Stimulated activated CD8-positive, alpha-beta memory T cell treated with anti-CD3 and anti-CD28 coated beads, Interleukin-12 subunit alpha, Interleukin-12 subunit beta, amount 100 ng/mL, for 1 hour (primary cell): ENCODE measurements around the gene CANT1.

Source experiments
- DNase-seq: peaks from one replicate; pipeline ENCODE4 v3.0.0-alpha.2; 2020; ENCODE audit warnings: low read depth

Gene CANT1

DNA sequence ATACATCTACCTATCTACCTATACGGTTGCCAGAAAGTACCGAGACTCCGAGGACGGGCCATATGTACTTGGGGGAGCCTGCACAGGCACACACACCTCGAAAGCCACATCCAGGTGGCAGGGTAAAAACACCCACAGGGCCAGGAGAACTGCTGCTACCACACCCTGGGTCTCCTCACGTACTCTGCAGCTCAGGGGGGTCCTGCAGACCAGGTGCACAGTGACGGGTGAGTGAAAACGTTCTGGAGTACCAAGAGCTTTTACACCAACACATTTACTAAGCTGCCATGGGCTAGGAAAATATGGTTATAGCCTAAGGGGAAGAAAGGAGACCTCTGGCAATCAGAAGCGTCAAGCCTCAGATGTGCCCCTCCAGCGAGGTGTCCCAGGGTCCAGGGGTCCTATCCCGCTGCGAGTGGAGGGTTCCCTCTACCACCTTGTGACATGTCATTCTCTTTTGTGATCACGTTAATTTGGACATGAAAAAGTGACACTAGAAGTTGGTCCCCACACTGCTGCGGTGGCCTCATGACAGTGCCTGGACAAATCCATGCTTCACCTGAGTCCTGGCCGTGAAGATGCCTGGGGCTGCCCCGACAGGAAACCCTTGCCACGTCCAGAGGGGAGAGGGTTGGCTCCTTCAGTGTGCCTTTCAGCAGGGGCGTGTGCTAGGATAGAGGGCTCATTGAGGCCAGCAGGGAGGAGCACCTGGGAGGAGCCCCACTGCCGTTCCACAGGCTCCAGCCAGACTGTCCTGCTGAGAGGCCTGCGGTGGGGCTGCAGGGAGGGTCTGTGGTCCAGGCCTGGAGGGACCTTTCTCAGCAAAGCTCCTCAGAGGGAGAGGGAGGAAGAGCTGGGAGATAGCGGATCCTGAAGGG is 1.8 kb downstream of the CANT1 start:
- no peak for DNase-seq

DNA sequence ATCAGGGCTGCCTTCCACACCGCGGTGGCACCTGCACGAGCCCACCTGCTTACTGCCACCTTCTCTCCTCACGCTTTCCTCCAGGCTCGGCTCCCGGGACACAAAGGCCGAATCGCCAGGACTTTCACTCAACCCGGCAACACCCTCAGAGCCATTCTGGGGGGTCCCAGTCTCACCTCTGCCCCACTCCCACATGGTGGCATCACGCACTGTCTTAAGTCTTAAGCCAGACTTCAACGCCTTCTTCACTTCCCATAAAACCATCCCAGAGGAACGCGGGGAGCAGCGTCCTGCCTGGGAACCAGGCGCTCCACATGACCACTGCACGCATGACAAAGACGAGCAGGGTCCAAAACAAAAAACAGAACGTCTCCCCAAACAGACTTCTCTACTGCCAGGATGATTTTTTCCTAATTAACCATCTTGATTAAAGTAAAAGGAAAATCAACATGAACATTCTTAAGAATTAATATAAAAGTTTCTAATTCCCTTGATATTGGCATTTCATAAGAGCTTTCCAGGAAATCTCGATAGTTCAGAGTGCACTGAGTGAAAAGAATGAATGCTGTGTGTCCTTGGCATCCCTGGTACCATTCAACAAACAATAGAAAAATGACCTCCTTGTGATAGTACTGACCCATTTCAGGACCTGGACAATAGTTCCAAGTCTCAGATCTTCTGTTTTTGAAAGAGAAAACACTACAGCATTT is 2.6 kb downstream of the CANT1 start:
- no peak for DNase-seq

DNA sequence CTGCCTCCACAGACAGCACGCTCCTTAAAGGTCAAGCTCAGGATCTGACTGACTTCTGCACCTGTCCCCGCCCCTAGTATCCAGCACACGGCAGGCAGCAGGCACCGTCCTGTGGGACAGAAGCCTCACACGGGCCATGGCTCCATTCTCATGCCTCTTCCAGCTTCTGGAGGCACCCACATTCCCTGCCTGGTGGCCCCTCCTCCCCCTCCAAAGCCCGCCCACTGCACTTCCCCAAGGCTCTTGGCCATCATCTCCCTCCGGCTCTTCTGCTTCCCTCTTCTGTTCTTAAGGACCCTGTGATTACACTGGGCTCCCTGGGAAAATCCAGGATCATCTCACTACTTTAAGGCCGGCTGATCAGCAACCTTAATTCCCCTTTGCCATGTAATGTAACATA is 3.5 kb downstream of the CANT1 start:
- DNase-seq, result no peak

DNA sequence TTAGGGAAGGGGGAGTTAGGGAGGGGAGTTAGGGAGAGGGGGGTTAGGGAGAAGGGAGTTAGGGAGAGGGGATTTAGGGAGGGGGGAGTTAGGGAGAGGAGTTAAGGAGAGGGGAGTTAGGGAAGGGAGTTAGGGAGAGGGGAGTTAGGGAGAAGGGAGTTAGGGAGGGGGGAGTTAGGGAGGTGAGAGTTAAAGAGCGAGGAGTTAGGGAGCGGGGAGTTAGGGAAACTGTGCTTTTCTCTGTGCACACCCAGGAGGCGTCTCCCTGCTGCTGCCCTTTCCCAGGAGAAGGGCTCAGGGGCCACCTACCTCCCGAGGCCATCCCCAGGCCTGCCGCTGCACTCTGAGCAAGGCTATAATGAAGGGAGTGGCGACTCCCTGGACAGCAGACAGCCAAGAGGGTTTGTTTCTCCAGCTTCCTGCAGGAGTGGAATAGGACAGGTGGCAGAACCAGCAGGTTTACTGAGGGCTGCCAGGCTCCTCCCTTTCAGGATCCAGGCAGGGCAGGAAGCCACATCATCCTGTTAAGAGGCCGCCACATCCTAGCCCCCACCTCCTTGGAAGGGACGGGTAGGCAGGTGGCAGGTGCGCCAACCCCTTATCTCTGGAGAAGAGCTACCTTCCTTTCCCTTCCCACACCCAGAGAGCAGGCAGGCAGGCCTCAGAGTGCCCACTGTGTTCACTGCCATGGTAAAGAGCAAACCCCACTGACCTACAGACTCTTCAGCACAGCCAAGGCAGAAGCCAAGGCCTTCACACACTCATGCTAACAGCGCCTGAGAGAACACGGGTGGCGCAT is 4.3 kb downstream of the CANT1 start:
- no peak for DNase-seq

DNA sequence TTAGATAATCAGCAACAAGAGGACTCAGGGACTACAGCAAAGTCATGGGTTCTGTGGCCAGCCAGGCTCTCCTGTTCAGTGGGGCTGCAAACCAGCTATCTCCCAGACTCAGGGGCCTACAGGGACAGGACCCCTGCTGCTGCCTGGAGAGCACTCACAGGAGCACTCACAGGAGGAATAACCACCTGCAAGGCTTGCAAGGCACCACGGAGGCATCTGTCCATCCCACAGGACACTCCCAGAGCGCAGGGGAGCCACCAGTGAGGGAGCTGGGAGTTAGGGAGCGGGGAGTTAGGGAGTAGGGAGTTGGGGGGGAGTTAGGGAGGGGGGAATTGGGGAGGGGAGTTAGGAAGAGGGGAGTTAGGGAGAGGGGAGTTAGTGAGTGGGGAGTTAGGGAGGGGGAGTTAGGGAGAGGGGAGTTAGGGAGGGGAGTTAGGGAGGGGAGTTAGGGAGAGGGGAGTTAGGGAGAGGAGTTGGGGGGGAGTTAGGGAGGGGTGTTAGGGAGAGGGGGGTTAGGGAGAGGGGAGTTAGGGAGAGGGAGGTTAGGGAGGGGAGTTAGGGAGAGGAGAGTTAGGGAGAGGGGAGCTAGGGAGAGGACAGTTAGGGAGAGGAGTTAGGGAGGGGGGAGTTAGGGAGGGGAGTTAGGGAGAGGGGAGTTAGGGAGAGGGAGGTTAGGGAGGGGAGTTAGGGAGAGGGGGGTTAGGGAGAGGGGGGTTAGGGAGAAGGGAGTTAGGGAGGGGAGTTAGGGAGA is 5.7 kb downstream of the CANT1 start:
- DNase-seq, result no peak

DNA sequence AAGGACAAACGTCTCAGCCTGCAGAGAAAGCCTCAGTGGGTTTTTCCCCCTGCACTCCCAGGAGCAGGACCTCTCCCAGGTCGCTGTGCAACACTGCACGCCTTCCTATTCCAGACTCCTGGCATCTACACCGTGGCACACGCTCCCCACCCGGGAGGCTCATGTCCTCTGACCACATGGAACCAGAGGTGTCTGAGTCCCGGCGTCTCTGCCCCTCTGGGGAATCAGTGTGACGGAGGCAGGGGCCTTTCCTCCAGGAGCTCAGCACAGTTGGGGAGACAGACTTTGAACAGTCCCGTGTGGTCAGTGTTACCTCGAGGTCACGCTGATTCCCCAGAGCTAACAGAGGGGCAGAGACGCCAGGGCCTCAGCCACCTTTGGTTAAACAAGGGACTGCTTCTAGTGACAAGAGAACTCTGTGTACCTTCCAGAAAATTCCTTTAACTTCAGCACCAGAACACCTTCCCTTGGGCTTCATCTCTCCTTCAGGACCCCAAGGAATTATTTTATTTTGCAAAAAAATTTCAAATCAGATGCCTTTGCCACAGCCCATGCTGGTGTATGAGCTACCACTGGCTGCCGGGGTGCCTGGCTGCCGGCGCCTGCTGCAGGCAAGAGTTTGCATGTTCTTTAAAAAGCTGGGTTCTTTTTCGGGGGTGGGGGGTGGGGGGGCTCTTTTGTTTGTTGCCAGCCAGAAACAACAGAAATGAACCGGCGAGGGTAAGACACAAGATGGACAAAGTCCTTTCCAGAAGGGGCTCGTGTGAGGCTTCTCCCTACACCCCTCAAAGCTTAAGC is 6.6 kb downstream of the CANT1 start:
- DNase-seq, result no peak

DNA sequence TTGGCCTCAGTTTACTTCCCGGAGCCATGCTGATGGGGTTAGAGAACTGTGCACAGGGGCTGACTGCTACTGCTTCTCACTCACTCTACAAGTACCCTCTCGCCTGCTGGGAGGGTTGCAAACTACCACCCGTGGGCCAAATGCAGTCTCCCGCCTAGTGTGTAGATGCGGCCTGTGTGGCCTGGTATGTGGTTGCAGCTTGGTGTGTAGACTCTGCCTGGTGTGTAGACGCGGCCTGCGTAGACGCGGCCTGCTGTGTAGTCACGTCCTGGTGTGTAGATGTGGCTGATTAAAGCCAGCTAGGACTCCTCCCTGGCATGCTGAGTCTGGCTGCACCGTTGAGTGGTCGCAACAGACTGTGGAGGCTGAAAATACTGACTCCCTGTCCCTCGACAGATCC is 7.3 kb downstream of the CANT1 start:
- no peak for DNase-seq

DNA sequence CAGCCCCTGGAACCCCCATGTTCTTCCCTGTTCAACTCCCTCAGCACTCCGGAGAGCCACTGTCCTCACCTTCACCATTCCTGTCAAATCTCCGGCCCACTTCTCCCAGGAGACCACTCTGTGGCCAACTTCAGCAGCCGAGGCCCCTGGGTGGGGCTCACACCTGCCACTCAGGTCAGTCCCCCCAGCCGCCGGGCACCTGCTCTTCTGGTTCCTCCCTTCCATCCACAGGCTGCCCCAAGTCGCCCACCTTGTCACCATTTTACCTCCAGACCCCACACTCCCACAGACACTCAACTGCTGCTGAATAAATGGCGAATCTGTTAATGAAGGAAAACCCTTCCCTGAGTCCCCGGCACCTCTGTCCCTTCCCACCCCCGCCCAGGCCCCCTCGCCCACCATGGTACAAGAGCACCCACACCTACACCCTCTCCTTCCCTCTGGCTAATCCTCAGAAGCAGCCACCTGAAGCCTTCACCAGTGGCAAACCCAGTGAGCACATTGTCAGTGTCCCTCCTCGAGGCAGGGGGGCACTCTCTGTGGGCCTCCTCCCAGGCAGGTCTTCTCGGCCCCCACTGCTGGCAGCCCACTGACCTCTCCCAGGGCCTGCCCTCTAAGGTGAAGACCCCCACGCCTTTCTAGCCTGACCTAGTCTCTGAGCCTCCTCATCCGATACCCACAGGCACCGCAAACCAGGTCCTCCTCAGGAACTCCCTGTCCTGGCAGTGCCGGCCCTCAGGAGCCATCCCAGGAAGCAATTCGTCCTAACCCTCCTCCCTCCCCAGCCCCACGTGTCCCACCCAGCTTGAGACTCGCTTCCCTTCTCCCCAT is 8.2 kb downstream of the CANT1 start:
- DNase-seq, result no peak

DNA sequence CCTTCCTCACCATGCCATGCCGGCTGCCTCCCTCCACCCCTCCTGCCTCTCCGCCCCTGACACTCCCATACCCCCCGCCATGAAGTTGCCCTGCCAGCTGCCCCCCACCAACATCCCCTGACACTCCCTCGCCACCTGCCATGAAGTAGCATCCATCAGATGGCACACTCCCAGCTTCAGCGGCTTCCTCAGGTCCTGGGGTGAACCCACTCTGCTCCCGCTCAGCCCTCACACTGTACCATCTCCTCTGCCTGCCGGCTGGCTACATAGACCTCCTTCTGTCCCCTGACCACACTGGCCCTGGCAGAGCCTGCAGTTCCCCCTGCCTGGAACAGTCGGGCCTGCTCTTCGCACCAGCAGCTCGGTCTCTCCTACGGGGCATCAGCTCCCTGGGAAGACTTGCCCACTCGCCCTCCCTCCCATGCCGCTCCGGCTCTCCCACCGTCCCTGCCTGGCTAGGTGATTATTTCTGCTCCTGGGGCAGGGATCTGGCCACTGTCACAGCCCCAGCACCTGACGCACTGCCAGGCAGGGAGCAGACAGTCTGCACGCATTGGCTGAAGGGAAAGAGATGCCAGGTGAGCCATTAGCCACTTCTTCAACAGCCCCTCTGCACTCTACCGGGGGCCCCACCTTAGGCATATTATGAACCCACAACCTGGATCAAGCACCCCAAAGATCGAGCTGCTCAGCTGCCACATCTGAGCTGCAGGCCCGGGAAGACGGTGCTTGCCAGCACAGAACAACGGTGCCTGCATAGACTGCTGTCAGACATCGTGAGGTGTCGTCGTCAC is 9.0 kb downstream of the CANT1 start:
- DNase-seq, result no peak

DNA sequence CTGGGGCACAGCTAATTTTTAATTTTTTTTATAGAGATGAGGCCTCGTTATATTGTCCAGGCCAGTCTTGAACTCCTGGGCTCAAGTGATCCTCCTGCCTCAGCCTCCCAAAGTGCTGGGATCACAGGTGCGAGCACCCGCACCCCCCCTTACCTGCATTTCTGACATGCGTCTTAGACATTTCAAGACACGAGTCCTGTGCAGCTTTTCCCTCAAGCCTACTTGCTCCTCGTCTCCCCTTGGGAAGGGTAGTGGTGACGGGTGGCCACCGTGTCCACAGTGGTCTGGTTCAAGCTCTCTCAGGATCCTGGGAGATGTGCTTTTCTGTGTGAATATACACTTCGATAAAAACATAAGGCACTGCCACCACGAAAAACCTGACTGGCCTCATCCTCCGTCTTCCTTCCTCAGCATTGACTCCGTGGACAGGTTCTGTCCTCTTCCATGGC is 9.6 kb downstream of the CANT1 start:
- no peak for DNase-seq

DNA sequence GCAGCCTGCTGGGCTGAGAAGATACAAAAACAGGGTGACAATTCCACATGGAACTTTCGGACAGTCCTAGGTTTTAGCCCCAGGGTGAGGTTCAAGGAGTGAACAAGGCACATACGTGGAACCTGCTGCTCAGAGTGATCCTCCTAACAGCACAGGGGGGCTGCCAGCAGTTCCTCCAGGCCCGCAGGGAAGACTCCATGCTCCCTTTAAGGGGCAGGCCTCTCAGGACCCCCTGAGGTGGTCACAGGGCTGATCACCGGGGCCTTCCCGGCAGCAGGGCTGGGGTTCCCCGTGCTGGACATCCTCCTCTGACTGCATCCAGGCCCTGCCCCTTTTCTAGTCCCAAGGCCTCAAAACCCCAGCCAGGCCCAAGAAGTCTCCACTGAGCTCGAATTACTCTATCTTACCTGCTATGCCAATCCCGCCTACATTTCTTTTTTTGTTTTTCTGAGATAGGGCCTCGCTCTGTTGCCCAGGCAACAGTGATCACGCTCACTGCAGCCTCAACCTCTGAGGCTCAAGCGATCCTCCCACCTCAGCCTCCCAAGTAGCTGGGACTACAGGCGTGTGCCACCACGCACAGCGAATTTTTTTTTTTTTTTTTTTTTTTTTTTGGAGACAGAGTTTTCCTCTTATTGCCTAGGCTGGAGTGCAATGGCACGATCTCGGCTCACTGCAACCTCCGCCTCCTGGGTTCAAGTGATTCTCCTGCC is 10.4 kb downstream of the CANT1 start:
- no peak for DNase-seq

DNA sequence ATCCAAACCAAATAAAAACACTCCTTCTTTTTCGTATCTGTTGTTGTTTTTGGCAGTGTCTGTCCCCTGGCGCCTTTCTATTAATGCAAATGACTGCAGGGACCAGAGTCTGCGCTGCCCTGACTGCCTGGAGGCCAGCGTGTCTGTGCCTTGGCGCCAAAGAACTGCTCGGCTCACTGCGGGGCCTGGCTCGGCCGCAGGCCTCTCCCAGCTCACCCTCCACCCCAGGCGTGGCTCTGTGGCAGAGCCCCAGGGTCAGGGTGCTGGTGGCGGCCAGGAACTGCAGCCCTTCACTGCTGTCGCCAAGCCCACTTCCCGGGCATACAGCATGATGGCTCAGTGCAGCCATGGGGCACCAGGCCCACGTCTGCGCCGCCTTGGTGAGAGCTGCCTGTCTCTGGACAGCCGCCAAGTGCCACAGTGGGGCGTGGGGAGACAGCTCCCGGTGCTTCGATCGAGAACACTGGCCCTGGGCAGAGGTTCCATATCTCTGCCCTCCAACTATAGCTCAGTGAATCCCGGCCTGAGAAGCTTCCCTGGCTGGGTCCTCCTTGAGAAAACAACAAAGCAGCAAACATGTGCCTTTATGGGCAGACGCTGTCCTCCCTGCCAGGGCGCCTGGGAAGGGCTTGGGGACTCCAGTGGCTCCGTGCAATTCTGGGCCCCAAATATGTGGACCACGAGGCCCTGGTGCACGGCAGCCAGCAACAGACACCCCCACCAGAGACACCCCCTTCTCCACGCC is 11.1 kb downstream of the CANT1 start:
- DNase-seq, result no peak

DNA sequence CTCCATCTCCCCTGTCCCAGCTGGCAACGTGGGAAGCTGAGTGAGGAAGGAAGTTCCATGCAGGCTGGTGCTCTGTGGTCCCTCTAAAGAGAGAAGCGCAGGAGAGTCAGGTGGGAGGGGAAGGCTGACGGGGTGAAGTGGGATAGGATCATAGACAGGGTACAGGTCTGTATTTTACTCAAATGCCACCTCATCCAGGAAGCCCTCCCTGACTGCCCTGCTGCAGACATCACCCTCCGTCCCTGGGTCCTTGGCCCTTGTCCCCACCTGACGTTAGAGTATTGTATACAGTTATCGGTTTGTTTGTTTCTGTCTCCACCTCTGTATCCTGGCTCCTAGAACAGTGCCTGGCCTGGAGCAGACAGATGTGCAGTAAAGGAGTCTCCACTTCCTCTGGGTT is 11.7 kb downstream of the CANT1 start:
- DNase-seq, result no peak

DNA sequence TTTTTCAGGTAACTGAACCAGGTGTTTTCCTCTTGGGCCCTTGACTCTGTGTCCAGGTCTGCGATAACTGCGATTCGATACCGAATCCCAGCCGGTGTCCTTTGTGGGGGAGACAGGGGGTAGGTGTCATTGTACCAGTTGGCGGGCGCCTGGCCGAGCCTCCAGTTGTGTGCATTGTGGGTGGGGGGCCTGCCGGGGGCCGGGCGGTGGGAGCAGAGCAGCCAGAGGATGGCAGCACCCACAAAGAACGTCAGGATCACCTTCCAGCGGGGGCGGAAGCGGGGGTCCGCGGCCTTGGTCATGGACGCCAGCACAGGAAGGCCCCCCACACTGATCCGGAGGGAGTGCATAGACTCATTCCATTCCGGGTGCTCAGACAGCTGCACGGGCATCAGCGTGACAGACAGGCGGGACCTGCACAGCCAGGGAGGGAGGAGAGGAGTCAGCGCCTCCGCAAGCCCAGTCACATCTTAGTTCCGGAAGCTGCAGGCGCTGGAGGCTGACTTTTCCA is 12.3 kb downstream of the CANT1 start:
- DNase-seq, result no peak

DNA sequence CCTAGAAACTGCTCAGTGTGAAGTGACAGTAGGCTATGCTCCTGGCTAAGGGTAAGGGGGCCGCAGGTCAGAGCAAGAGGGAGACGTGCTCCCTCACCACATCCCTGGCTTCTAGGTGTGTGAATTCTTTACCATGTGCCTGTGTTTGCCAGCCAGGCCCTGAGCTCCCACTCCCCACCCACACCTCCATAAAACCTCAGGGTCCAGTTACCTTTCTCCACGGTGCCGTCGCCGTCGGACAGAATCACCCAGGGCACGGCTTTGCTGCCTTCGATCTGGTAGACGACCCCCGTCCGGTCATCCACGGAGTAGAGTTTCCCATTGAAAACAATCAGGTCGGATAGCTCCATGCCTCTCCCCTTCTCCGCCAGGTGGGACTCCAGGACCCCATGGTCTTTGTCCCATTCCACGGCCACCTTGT is 12.8 kb downstream of the CANT1 start:
- DNase-seq, result no peak

DNA sequence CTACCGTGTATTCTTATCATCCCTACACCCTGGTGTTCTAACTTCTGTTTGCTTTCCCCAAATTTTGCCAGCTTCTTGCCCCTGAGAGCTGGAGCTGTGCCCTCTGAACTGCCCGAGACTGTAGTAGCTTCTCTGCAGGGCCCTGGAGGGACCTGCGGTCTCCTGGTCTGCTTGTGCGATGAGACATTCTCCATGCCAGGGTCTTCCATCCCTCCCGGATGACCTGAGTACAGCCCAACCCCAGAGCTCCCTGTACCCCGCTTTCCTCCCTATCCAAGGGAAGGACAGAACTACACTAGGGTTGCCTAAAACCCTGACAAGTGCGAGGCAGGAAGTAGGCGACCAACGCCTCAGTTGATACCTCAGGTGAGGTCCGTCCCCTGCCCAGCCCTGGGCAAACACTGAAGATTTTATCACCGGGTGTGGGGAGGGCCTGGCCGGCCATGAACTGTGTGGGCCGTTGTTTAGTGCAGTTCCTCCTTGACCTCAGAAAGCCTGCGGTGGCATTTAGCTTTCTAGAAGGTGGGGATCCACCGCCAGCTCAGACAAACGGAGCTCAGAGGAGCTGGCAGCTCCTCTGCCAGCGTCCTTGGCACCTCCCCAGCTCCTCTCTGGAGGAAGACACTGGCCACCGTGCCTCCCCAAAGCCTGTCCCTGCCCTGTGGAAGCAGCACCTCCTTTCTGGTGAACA is 13.7 kb downstream of the CANT1 start:
- DNase-seq, result no peak
